G401.6 (cell line): ENCODE results near the gene MORN5.
A peak's percentile ranks its signal among the peaks of the same experiment; 100 is the strongest.
"Not testable (repeated sequence)": the region's sequence is repeated elsewhere in the genome, so short reads cannot be mapped to it uniquely, and the experiment has no call there.

Source experiments
- FAIRE-seq: peaks from 2 replicates; lab custom pipeline; 2012; peaks lifted over from hg19 to GRCh38; lab: Jason Lieb, UNC

The MORN5 gene

GRCh38 chr9:122159026-122159924 lies at the start of gene MORN5, which contains the start of gene NDUFA8:
TSS of gene MORN5 (plus strand) at chr9:122159908. CDS start at chr9:122159973, 65 bp downstream.
TSS of gene NDUFA8 (minus strand) at chr9:122159779. CDS start at chr9:122159677, 102 bp downstream.
- FAIRE-seq: peak; percentile 94

- FAIRE-seq: no peak
Observed at GRCh38 chr9:122110100-122110833, 49.4 kb upstream of the MORN5 start.

GRCh38 chr9:122111413-122112085 lies 48.2 kb upstream of the MORN5 start:
- no peak for FAIRE-seq

- no peak for FAIRE-seq
Observed at GRCh38 chr9:122112238-122112637, 47.5 kb upstream of the MORN5 start.

- FAIRE-seq: no peak
Observed at GRCh38 chr9:122113574-122113973, 46.1 kb upstream of the MORN5 start.

- FAIRE-seq: no peak
Observed at GRCh38 chr9:122115176-122116035, 44.3 kb upstream of the MORN5 start.

GRCh38 chr9:122116040-122116439 lies 43.7 kb upstream of the MORN5 start:
- no peak for FAIRE-seq

GRCh38 chr9:122116448-122117173 lies 43.1 kb upstream of the MORN5 start:
- no peak for FAIRE-seq

- FAIRE-seq: not testable (repeated sequence)
Observed at GRCh38 chr9:122117241-122117640, 42.5 kb upstream of the MORN5 start.

GRCh38 chr9:122118343-122119165 lies 41.2 kb upstream of the MORN5 start:
- FAIRE-seq: no peak

GRCh38 chr9:122119166-122119521 lies 40.6 kb upstream of the MORN5 start:
- no peak for FAIRE-seq

GRCh38 chr9:122119721-122120120 lies 40.0 kb upstream of the MORN5 start:
- FAIRE-seq: no peak

GRCh38 chr9:122120316-122121071 lies 39.2 kb upstream of the MORN5 start:
- FAIRE-seq: no peak

- no peak for FAIRE-seq
Observed at GRCh38 chr9:122121391-122121790, 38.3 kb upstream of the MORN5 start.

GRCh38 chr9:122121931-122122330 lies 37.8 kb upstream of the MORN5 start:
- FAIRE-seq: no peak

- FAIRE-seq: no peak
Observed at GRCh38 chr9:122122468-122122867, 37.2 kb upstream of the MORN5 start.

- peak; percentile 17 for FAIRE-seq
Observed at GRCh38 chr9:122122903-122123632, 36.6 kb upstream of the MORN5 start.

- FAIRE-seq: no peak
Observed at GRCh38 chr9:122124048-122124447, 35.7 kb upstream of the MORN5 start.

- FAIRE-seq: no peak
Observed at GRCh38 chr9:122124528-122124927, 35.2 kb upstream of the MORN5 start.
